Vagina (tissue), 2 donors: ENCODE data around the gene BBS4.

Experiments
- POLR2AphosphoS5 ChIP-seq, 2 donors: sonication (generic); formaldehyde crosslinking; IDR thresholded peaks; one replicate each; pipeline ENCODE4 v1.9.0; 2017; ENCODE audit warnings: antibody characterized with exemption in 2 of 2, mild to moderate bottlenecking in 2 of 2, low read depth in 1 of 2; ENCODE audit not compliant: insufficient read depth in 1 of 2
- TF ChIP-seq, protein P1 (sequence below), 3 experiments: fragments of 450-650 bp in 2 of 3; fragments of 200-600 bp in 1 of 3; sonication (generic) in 1 of 3; IDR thresholded peaks; one replicate each; pipeline ENCODE4 v1.5.1; 2017 to 2019; ENCODE audit warnings: antibody characterized with exemption in 3 of 3, mild to moderate bottlenecking in 2 of 3, moderate library complexity in 2 of 3

DNA sequence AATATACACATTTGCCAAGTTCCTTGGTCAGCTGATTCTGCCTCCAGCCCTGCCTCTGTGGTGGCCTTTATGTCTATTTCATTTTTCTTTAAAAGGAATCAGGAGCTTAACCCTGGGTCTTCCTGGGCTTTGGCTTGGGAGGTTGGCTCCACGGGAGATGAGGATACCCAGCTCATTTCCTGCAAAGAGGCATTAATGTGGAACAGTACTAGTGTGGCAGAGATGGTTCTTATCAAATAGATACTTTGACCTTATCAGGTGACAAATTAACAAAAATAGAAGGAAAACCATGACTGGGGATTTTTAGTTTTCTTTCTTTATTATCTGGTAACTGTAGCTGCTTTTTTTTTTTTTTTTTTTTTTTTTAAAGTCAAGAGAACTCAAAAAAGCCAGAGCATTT lies 42.8 kb downstream of the BBS4 start:
- TF ChIP-seq POLR2AphosphoS5 (IDR thresholded peaks at IDR 0.05; ENCODE audit: insufficient read depth in 1 of 2, low read depth in 1 of 2), result no peak
- TF ChIP-seq, protein P1, sequence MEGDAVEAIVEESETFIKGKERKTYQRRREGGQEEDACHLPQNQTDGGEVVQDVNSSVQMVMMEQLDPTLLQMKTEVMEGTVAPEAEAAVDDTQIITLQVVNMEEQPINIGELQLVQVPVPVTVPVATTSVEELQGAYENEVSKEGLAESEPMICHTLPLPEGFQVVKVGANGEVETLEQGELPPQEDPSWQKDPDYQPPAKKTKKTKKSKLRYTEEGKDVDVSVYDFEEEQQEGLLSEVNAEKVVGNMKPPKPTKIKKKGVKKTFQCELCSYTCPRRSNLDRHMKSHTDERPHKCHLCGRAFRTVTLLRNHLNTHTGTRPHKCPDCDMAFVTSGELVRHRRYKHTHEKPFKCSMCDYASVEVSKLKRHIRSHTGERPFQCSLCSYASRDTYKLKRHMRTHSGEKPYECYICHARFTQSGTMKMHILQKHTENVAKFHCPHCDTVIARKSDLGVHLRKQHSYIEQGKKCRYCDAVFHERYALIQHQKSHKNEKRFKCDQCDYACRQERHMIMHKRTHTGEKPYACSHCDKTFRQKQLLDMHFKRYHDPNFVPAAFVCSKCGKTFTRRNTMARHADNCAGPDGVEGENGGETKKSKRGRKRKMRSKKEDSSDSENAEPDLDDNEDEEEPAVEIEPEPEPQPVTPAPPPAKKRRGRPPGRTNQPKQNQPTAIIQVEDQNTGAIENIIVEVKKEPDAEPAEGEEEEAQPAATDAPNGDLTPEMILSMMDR (IDR thresholded peaks at IDR 0.05), result no peak
